SU-DHL-6 (cell line): ENCODE data around the gene DYNLT2.

Experiments
- H2AFZ ChIP-seq: fragments of 200-600 bp; sonication (generic); 2 replicates; pipeline ENCODE4 v1.6.1; 2014; ENCODE audit warnings: low read depth, mild to moderate bottlenecking, moderate library complexity, mixed read lengths, antibody characterized with exemption, low read length; ENCODE audit not compliant: severe bottlenecking
- H3F3A ChIP-seq: fragments of 200-600 bp; shearing (Covaris generic); 2 replicates; pipeline ENCODE4 v1.6.0; 2016; ENCODE audit warnings: antibody characterized with exemption, mild to moderate bottlenecking; ENCODE audit not compliant: insufficient read depth
- H3K27ac ChIP-seq: fragments of 200-600 bp; sonication (generic); 2 replicates; pipeline ENCODE4 v1.5.1; 2016; ENCODE audit warnings: low read depth, mild to moderate bottlenecking, low read length, moderate library complexity, mixed read lengths
- H3K27me3 ChIP-seq: fragments of 200-600 bp; sonication (generic), shearing (Covaris generic); 2 replicates; pipeline ENCODE4 v1.6.0; 2014; ENCODE audit warnings: mild to moderate bottlenecking, low read length
- H3K36me3 ChIP-seq: fragments of 200-600 bp; sonication (generic); 2 replicates; pipeline ENCODE4 v1.6.1; 2014; ENCODE audit warnings: mild to moderate bottlenecking, low read length, mixed read lengths
- H3K4me2 ChIP-seq: fragments of 300-600, 200-600 bp; shearing (Covaris generic), sonication (generic); 2 replicates; pipeline ENCODE4 v1.6.0; 2014; ENCODE audit warnings: low read length, low read depth, mild to moderate bottlenecking; ENCODE audit not compliant: poor library complexity, severe bottlenecking
- H3K4me3 ChIP-seq: fragments of 200-600 bp; sonication (generic); 2 replicates; pipeline ENCODE4 v1.5.1; 2014; ENCODE audit warnings: antibody characterized with exemption, low read length, mild to moderate bottlenecking, mixed read lengths; ENCODE audit not compliant: insufficient read depth, poor library complexity, severe bottlenecking
- H3K79me2 ChIP-seq: fragments of 200-600 bp; sonication (generic); 2 replicates; pipeline ENCODE4 v1.6.1; 2014; ENCODE audit warnings: mild to moderate bottlenecking, low read length, moderate library complexity; ENCODE audit not compliant: insufficient read depth
- H3K9ac ChIP-seq: fragments of 200-600 bp; sonication (generic); 2 replicates; pipeline ENCODE4 v1.7.0; 2014; ENCODE audit warnings: mild to moderate bottlenecking, low read length
- H3K9me2 ChIP-seq: fragments of 200-600 bp; sonication (generic); replicated peaks from 2 replicates; pipeline ENCODE4 v1.6.1; 2014; ENCODE audit warnings: low read length; ENCODE audit not compliant: insufficient read depth
- H3K9me3 ChIP-seq: fragments of 200-600 bp; sonication (generic); 2 replicates; pipeline ENCODE4 v1.6.1; 2014; ENCODE audit warnings: low read length, mixed read lengths; ENCODE audit not compliant: insufficient read depth
- H4K20me1 ChIP-seq: fragments of 200-600 bp; sonication (generic); 2 replicates; pipeline ENCODE4 v1.6.1; 2014; ENCODE audit warnings: low read depth, mild to moderate bottlenecking, antibody characterized with exemption, low read length, moderate library complexity, mixed read lengths
- CTCF ChIP-seq: fragments of 200-600 bp; sonication (generic); IDR thresholded peaks from one replicate; pipeline ENCODE4 v1.5.1; 2017; ENCODE audit warnings: antibody characterized with exemption, mild to moderate bottlenecking, low read length, moderate library complexity; ENCODE audit not compliant: insufficient read depth, poor library complexity, severe bottlenecking
- EZH2phosphoT487 ChIP-seq: fragments of 200-600 bp; sonication (generic), shearing (Covaris generic); conservative IDR thresholded peaks from 2 replicates; pipeline ENCODE4 v1.6.1; 2018; ENCODE audit warnings: mild to moderate bottlenecking, antibody characterized with exemption, low read length, moderate library complexity, mixed read lengths

Gene DYNLT2

GRCh38 chr6:169751242-169752073 lies at the start of gene DYNLT2, which contains the start of gene ERMARD:
Gene DYNLT2 (minus strand): TSS chr6:169751572. CDS start chr6:169751458, 114 bp downstream.
Gene ERMARD (plus strand): TSS chr6:169751622. CDS start chr6:169751658, 36 bp downstream.
- Histone ChIP-seq H3F3A (0 out of 2 replicates have a peak, but pooled peaks cover 13% of the 10 kb centered on the region), H3K4me2 (peak within 1 kb of the TSS; percentile 96), H2AFZ (peak within 1 kb of the TSS; percentile 72), H3K27ac (peak within 1 kb of the TSS; percentile 66), H3K36me3 (0 out of 2 replicates have a peak, but pooled peaks cover 5% of the 10 kb centered on the region), H3K27me3 (no peaks in the 10 kb centered on the region), H3K79me2 (peaks cover 17% of the 10 kb centered on the region), H3K9me2 (no peaks in the 10 kb centered on the region), H3K4me3 (peak within 1 kb of the TSS; percentile 69), H3K9me3 (no peaks in the 10 kb centered on the region), H4K20me1 (no peaks in the 10 kb centered on the region), H3K9ac (peak within 1 kb of the TSS; percentile 81)
- TF ChIP-seq CTCF (no peak), EZH2phosphoT487 (no peak)

GRCh38 chr6:169800668-169801395 lies 49.5 kb upstream of the DYNLT2 start:
- no peak overlapping the region for H2AFZ ChIP-seq
- no peaks in the 10 kb centered on the region for H3F3A ChIP-seq
- H3K4me3 ChIP-seq: no peak overlapping the region
- H3K79me2 ChIP-seq: no peaks in the 10 kb centered on the region
- no peaks in the 10 kb centered on the region for H3K9me3 ChIP-seq
- H3K9me2 ChIP-seq: no peaks in the 10 kb centered on the region
- TF ChIP-seq EZH2phosphoT487 (no peak), CTCF (no peak)
- no peaks in the 10 kb centered on the region for H4K20me1 ChIP-seq
- H3K27me3 ChIP-seq: no peaks in the 10 kb centered on the region
- H3K4me2 ChIP-seq: no peak overlapping the region
- no peaks in the 10 kb centered on the region for H3K36me3 ChIP-seq
- H3K9ac ChIP-seq: no peak overlapping the region
- H3K27ac ChIP-seq: no peak overlapping the region

DNA sequence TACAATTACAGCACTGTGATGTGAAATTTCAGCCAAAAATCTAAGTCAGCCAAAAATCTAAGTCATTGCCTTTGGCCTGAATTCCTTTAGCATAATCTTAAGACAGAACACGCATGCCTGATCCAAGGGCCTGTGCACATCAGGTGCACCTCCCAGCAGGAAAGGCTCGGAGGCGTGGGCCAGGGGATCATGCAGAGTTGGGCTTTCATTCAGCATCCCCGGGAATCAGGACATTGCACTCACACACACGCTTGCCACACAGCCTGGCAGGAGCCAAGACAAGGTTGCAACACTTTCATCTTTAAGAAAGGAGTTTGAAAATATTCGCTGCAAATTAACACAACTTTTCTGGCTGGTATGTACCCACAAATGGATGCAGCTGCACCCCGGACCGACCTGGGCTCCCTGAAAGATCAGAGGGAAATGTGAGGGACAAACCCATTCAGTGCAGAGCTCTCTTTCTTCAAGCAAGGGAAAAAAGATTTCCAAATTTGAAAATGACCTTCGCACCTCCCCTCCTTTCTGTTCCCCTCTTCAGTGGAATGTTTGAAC lies 48.8 kb upstream of the DYNLT2 start:
- Histone ChIP-seq H3F3A (no peaks in the 10 kb centered on the region), H3K27me3 (no peaks in the 10 kb centered on the region), H4K20me1 (no peaks in the 10 kb centered on the region), H3K9me3 (no peaks in the 10 kb centered on the region), H3K79me2 (no peaks in the 10 kb centered on the region), H3K9me2 (no peaks in the 10 kb centered on the region), H3K36me3 (no peaks in the 10 kb centered on the region), H3K27ac (no peak overlapping the region), H3K4me3 (no peak overlapping the region), H3K9ac (no peak overlapping the region), H3K4me2 (no peak overlapping the region), H2AFZ (no peak overlapping the region)
- TF ChIP-seq CTCF (no peak), EZH2phosphoT487 (no peak)
